ENCODE data around the gene UBAC2.

Gene UBAC2

GRCh38 chr13:99425485-99426341 is 225.1 kb downstream of the UBAC2 start:
- Histone ChIP-seq H3K4me2 (peak overlapping the region; percentile 84), H3K9ac (no peak overlapping the region), H3K79me2 (ENCODE audit: insufficient read depth, low read depth) (no peaks in the 10 kb centered on the region), H3K4me3 (IDR thresholded peaks at IDR 0.05; ENCODE audit: insufficient read depth, low read depth, low read length) (no peak overlapping the region), H3K36me3 (ENCODE audit: insufficient read depth) (no peaks in the 10 kb centered on the region), H4K20me1 (ENCODE audit: insufficient read depth) (no peaks in the 10 kb centered on the region), H3K27me3 (ENCODE audit: insufficient read depth, low read depth) (no peaks in the 10 kb centered on the region), H3K27ac (no peak overlapping the region), H2AFZ (ENCODE audit: low read depth) (no peak overlapping the region), H3K4me1 (ENCODE audit: low read depth, poor library complexity, severe bottlenecking) (peaks cover 26% of the 10 kb centered on the region)
- TF ChIP-seq, protein P1, sequence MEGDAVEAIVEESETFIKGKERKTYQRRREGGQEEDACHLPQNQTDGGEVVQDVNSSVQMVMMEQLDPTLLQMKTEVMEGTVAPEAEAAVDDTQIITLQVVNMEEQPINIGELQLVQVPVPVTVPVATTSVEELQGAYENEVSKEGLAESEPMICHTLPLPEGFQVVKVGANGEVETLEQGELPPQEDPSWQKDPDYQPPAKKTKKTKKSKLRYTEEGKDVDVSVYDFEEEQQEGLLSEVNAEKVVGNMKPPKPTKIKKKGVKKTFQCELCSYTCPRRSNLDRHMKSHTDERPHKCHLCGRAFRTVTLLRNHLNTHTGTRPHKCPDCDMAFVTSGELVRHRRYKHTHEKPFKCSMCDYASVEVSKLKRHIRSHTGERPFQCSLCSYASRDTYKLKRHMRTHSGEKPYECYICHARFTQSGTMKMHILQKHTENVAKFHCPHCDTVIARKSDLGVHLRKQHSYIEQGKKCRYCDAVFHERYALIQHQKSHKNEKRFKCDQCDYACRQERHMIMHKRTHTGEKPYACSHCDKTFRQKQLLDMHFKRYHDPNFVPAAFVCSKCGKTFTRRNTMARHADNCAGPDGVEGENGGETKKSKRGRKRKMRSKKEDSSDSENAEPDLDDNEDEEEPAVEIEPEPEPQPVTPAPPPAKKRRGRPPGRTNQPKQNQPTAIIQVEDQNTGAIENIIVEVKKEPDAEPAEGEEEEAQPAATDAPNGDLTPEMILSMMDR (conservative IDR thresholded peaks at IDR 0.05; ENCODE audit: low read depth, low read length), result no peak

DNA sequence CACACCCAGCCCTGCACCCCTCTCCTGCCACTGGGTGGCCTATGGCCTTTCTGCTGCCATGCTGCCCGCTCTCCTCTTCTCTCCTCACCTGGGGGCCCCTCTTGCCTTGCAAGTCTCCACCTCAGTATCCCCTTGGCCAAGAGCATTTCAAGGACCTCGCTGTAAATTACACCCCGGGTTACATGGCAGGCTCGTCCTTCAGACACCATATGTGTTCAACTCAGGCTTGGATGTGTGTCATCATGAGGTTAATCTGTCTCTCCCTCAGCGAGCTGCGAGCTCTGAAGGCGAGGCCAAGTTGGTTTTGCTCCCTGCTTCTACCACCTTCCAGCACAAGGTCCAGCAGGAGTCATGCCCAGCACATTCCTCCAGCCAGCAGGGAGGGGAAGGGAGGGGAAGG is 225.8 kb downstream of the UBAC2 start:
- Histone ChIP-seq H3K27me3 (ENCODE audit: insufficient read depth, low read depth) (no peaks in the 10 kb centered on the region), H3K36me3 (ENCODE audit: insufficient read depth) (no peaks in the 10 kb centered on the region), H3K4me1 (ENCODE audit: low read depth, poor library complexity, severe bottlenecking) (peaks cover 25% of the 10 kb centered on the region), H3K4me3 (IDR thresholded peaks at IDR 0.05; ENCODE audit: insufficient read depth, low read depth, low read length) (no peak overlapping the region), H3K9ac (no peak overlapping the region), H2AFZ (ENCODE audit: low read depth) (no peak overlapping the region), H3K27ac (no peak overlapping the region), H3K4me2 (0 out of 2 replicates have a peak overlapping the region, but pooled peaks have one; percentile 84), H4K20me1 (ENCODE audit: insufficient read depth) (no peaks in the 10 kb centered on the region), H3K79me2 (ENCODE audit: insufficient read depth, low read depth) (no peaks in the 10 kb centered on the region)
- TF ChIP-seq, protein P1 (conservative IDR thresholded peaks at IDR 0.05; ENCODE audit: low read depth, low read length), result no peak

DNA sequence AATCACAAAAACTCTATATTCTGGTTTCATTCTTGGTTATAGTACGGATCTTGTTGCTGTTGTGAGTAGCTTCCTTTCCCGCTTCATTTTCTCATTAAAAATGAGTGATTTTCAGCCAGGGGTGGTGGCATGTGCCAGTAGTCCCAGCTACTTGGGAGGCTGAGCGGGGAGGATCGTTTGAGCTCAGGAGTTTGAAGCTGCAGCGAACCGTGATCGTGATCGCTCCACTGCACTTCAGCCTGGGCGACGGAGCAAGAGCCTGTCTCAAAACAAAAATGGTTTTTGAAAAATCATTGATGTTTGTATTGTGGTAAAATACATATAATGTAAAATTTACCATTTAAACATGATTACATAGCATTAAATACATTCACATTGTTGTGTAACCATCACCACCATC is 229.0 kb downstream of the UBAC2 start:
- TF ChIP-seq, protein P1 (conservative IDR thresholded peaks at IDR 0.05; ENCODE audit: low read depth, low read length), result no peak
- Histone ChIP-seq H3K27me3 (ENCODE audit: insufficient read depth, low read depth) (no peaks in the 10 kb centered on the region), H3K4me2 (no peak overlapping the region), H3K9ac (no peak overlapping the region), H3K27ac (no peak overlapping the region), H3K4me1 (ENCODE audit: low read depth, poor library complexity, severe bottlenecking) (peaks cover 35% of the 10 kb centered on the region), H2AFZ (ENCODE audit: low read depth) (no peak overlapping the region), H3K79me2 (ENCODE audit: insufficient read depth, low read depth) (no peaks in the 10 kb centered on the region), H3K36me3 (ENCODE audit: insufficient read depth) (no peaks in the 10 kb centered on the region), H4K20me1 (ENCODE audit: insufficient read depth) (no peaks in the 10 kb centered on the region), H3K4me3 (IDR thresholded peaks at IDR 0.05; ENCODE audit: insufficient read depth, low read depth, low read length) (no peak overlapping the region)

- Histone ChIP-seq H2AFZ (ENCODE audit: low read depth) (peak overlapping the region; percentile 54), H4K20me1 (ENCODE audit: insufficient read depth) (no peaks in the 10 kb centered on the region), H3K9ac (no peak overlapping the region; the same call in 1 of the 2 replicates), H3K79me2 (ENCODE audit: insufficient read depth, low read depth) (no peaks in the 10 kb centered on the region), H3K4me2 (peak overlapping the region; percentile 74), H3K36me3 (ENCODE audit: insufficient read depth) (no peaks in the 10 kb centered on the region), H3K4me3 (IDR thresholded peaks at IDR 0.05; ENCODE audit: insufficient read depth, low read depth, low read length) (no peak overlapping the region), H3K27ac (peak overlapping the region; percentile 22; the same call in 1 of the 2 replicates), H3K4me1 (ENCODE audit: low read depth, poor library complexity, severe bottlenecking) (peaks cover 17% of the 10 kb centered on the region), H3K27me3 (ENCODE audit: insufficient read depth, low read depth) (no peaks in the 10 kb centered on the region)
- TF ChIP-seq, protein P1 (conservative IDR thresholded peaks at IDR 0.05; ENCODE audit: low read depth, low read length), result no peak
These were observed 231.4 kb downstream of the UBAC2 start for GRCh38 chr13:99431927-99432608.
